Activated CD4-positive, alpha-beta memory T cell treated with anti-CD3 and anti-CD28 coated beads, Interleukin-2, amount 10 ng/mL, durations not matched to agents 7 days and 5 days (primary cell): ENCODE measurements around the gene TIMD4. TPM values are rescaled to one million over a fixed set of nuclear protein-coding genes. Genes with fewer than 3 reads are reported as not detected.
A peak's percentile ranks its signal among the peaks of the same experiment; 100 is the strongest.
"Not testable (repeated sequence)": the region's sequence is repeated elsewhere in the genome, so short reads cannot be mapped to it uniquely, and the experiment has no call there.

Experiments used
- CTCF ChIA-PET: fragments of 350-600 bp; sonication (Branson Sonifier 250); formaldehyde crosslinking; loops from one replicate; lab custom pipeline; 2021; ENCODE audit warnings: antibody characterized with exemption, inconsistent platforms; lab: Charles Lee
- POLR2A ChIA-PET: fragments of 350-600 bp; sonication (Branson Sonifier 250); formaldehyde crosslinking; loops from one replicate; lab custom pipeline; 2021; ENCODE audit warnings: antibody characterized with exemption; lab: Charles Lee
- DNase-seq: peaks from one replicate; pipeline ENCODE4 v3.0.0-alpha.2; 2020
- H3K27ac Mint-ChIP-seq: one replicate; pipeline ENCODE4 v1.8.0; 2021; ENCODE audit warnings: mild to moderate bottlenecking, mixed read lengths
- H3K27me3 Mint-ChIP-seq: one replicate; pipeline ENCODE4 v1.8.0; 2021; ENCODE audit warnings: mixed read lengths
- H3K36me3 Mint-ChIP-seq: one replicate; pipeline ENCODE4 v1.8.0; 2021; ENCODE audit warnings: low read depth, mixed read lengths
- H3K4me1 Mint-ChIP-seq: one replicate; pipeline ENCODE4 v1.8.0; 2021; ENCODE audit warnings: mixed read lengths
- H3K4me3 Mint-ChIP-seq: one replicate; pipeline ENCODE4 v1.8.0; 2021; ENCODE audit warnings: mild to moderate bottlenecking, mixed read lengths
- H3K9me3 Mint-ChIP-seq: one replicate; pipeline ENCODE4 v1.8.0; 2021; ENCODE audit warnings: mixed read lengths
- total RNA-seq, 2 experiments: library from RNA; stranded (reverse); gene quantifications; one replicate each; pipeline ENCODE4 v1.2.3, GENCODE V29; 2021

Gene TIMD4
- 1 to 10 TPM; 2.4 TPM for total RNA-seq

- Mint-ChIP-seq H3K27me3 (no peaks in the 10 kb centered on the region), H3K4me1 (no peaks in the 10 kb centered on the region), H3K27ac (no peak within 1 kb of the TSS), H3K4me3 (no peak within 1 kb of the TSS), H3K36me3 (peaks cover 4% of the 10 kb centered on the region), H3K9me3 (no peaks in the 10 kb centered on the region)
- DNase-seq, result no peak
- CTCF ChIA-PET, result no interaction called here
- POLR2A ChIA-PET, result interaction anchor here (0.8 kb wide), 1 partner anchor 179 kb away, joined by 3 read pairs; the partner anchor contains the start of gene MED7
These were observed at the start of gene TIMD4 for GRCh38 chr5:156963125-156963524. Gene TIMD4, minus strand, starts transcription at chr5:156963226. Its CDS starts 28 bp downstream, at chr5:156963198.

GRCh38 chr5:157006262-157006661, 43.2 kb upstream of the TIMD4 start:
- CTCF ChIA-PET, result interaction anchor here (1.1 kb wide), 1 partner anchor 18 kb away, joined by 3 read pairs; no protein-coding TSS in a partner anchor
- peaks cover 16% of the 10 kb centered on the region for H3K9me3 Mint-ChIP-seq
- no peak for DNase-seq
- peaks cover 11% of the 10 kb centered on the region for H3K4me1 Mint-ChIP-seq
- no peak overlapping the region for H3K4me3 Mint-ChIP-seq
- H3K27me3 Mint-ChIP-seq, result peaks cover 3% of the 10 kb centered on the region
- POLR2A ChIA-PET, result no interaction called here
- H3K27ac Mint-ChIP-seq, result no peak overlapping the region
- H3K36me3 Mint-ChIP-seq, result peaks cover 12% of the 10 kb centered on the region

GRCh38 chr5:157004893-157005551, 42.0 kb upstream of the TIMD4 start:
- no peak for DNase-seq
- Mint-ChIP-seq H3K9me3 (peaks cover 24% of the 10 kb centered on the region), H3K27ac (no peak overlapping the region), H3K36me3 (peaks cover 16% of the 10 kb centered on the region), H3K4me1 (peaks cover 11% of the 10 kb centered on the region), H3K4me3 (no peak overlapping the region), H3K27me3 (peaks cover 7% of the 10 kb centered on the region)
- CTCF ChIA-PET, result no interaction called here
- POLR2A ChIA-PET, result interaction anchor here (0.9 kb wide), 1 partner anchor 53 kb away, joined by 4 read pairs; no protein-coding TSS in a partner anchor

GRCh38 chr5:156991714-156992113, 28.7 kb upstream of the TIMD4 start:
- peaks cover 10% of the 10 kb centered on the region for H3K36me3 Mint-ChIP-seq
- DNase-seq, result no peak
- no peak overlapping the region for H3K4me3 Mint-ChIP-seq
- ChIA-PET CTCF (no interaction called here), POLR2A (no interaction called here)
- no peak overlapping the region for H3K27ac Mint-ChIP-seq
- H3K4me1 Mint-ChIP-seq, result no peaks in the 10 kb centered on the region
- H3K9me3 Mint-ChIP-seq, result peaks cover 15% of the 10 kb centered on the region
- peaks cover 26% of the 10 kb centered on the region for H3K27me3 Mint-ChIP-seq

GRCh38 chr5:156984064-156984463, 21.0 kb upstream of the TIMD4 start:
- no peak for DNase-seq
- ChIA-PET CTCF (no interaction called here), POLR2A (no interaction called here)
- Mint-ChIP-seq H3K36me3 (peaks cover 10% of the 10 kb centered on the region), H3K27ac (no peak overlapping the region), H3K9me3 (peaks cover 15% of the 10 kb centered on the region), H3K27me3 (peaks cover 36% of the 10 kb centered on the region), H3K4me1 (peaks cover 2% of the 10 kb centered on the region), H3K4me3 (no peak overlapping the region)

GRCh38 chr5:156981481-156981880, 18.5 kb upstream of the TIMD4 start:
- Mint-ChIP-seq H3K27me3 (peaks cover 23% of the 10 kb centered on the region), H3K4me1 (peaks cover 2% of the 10 kb centered on the region), H3K36me3 (peaks cover 3% of the 10 kb centered on the region), H3K27ac (no peak overlapping the region), H3K9me3 (peaks cover 2% of the 10 kb centered on the region), H3K4me3 (no peak overlapping the region)
- DNase-seq, result no peak
- CTCF ChIA-PET, result interaction anchor here (0.6 kb wide), 1 partner anchor 700 kb away, joined by 3 read pairs; no protein-coding TSS in a partner anchor
- POLR2A ChIA-PET, result no interaction called here

GRCh38 chr5:156974328-156974727, 11.3 kb upstream of the TIMD4 start:
- peaks cover 3% of the 10 kb centered on the region for H3K9me3 Mint-ChIP-seq
- ChIA-PET POLR2A (no interaction called here), CTCF (no interaction called here)
- H3K4me3 Mint-ChIP-seq, result no peak overlapping the region
- DNase-seq, result no peak
- H3K27me3 Mint-ChIP-seq, result peaks cover 11% of the 10 kb centered on the region
- H3K4me1 Mint-ChIP-seq, result peaks cover 3% of the 10 kb centered on the region
- H3K27ac Mint-ChIP-seq, result no peak overlapping the region
- no peaks in the 10 kb centered on the region for H3K36me3 Mint-ChIP-seq

- DNase-seq, result no peak
- POLR2A ChIA-PET, result no interaction called here
- H3K4me3 Mint-ChIP-seq, result no peak overlapping the region
- peaks cover 6% of the 10 kb centered on the region for H3K27me3 Mint-ChIP-seq
- CTCF ChIA-PET, result no interaction called here
- peaks cover 3% of the 10 kb centered on the region for H3K9me3 Mint-ChIP-seq
- no peaks in the 10 kb centered on the region for H3K36me3 Mint-ChIP-seq
- no peak overlapping the region for H3K27ac Mint-ChIP-seq
- peaks cover 3% of the 10 kb centered on the region for H3K4me1 Mint-ChIP-seq
These were observed 9.0 kb upstream of the TIMD4 start for GRCh38 chr5:156971848-156972525.

GRCh38 chr5:156971415-156971814, 8.4 kb upstream of the TIMD4 start:
- Mint-ChIP-seq H3K4me3 (no peak overlapping the region), H3K27me3 (peaks cover 6% of the 10 kb centered on the region), H3K4me1 (peaks cover 1% of the 10 kb centered on the region), H3K9me3 (peaks cover 3% of the 10 kb centered on the region), H3K27ac (no peak overlapping the region), H3K36me3 (no peaks in the 10 kb centered on the region)
- no peak for DNase-seq
- ChIA-PET POLR2A (no interaction called here), CTCF (no interaction called here)

- H3K4me1 Mint-ChIP-seq, H3K27me3 Mint-ChIP-seq, DNase-seq, H3K9me3 Mint-ChIP-seq, H3K36me3 Mint-ChIP-seq, CTCF ChIA-PET, H3K27ac Mint-ChIP-seq, POLR2A ChIA-PET, H3K4me3 Mint-ChIP-seq: not testable (repeated sequence)
These were observed 4.4 kb upstream of the TIMD4 start for GRCh38 chr5:156967386-156967785.

- no peak for DNase-seq
- H3K9me3 Mint-ChIP-seq, result peaks cover 2% of the 10 kb centered on the region
- H3K36me3 Mint-ChIP-seq, result peaks cover 4% of the 10 kb centered on the region
- peaks cover 2% of the 10 kb centered on the region for H3K27me3 Mint-ChIP-seq
- peaks cover 3% of the 10 kb centered on the region for H3K4me1 Mint-ChIP-seq
- no peak overlapping the region for H3K4me3 Mint-ChIP-seq
- CTCF ChIA-PET, result no interaction called here
- POLR2A ChIA-PET, result no interaction called here
- H3K27ac Mint-ChIP-seq, result no peak overlapping the region
These were observed 6.7 kb downstream of the TIMD4 start for GRCh38 chr5:156956321-156956720.

GRCh38 chr5:156951359-156951758, 11.7 kb downstream of the TIMD4 start:
- H3K27ac Mint-ChIP-seq, result peak overlapping the region; percentile 41
- H3K36me3 Mint-ChIP-seq, result peaks cover 20% of the 10 kb centered on the region
- peaks cover 5% of the 10 kb centered on the region for H3K9me3 Mint-ChIP-seq
- peak; percentile 20 for DNase-seq
- ChIA-PET CTCF (no interaction called here), POLR2A (no interaction called here)
- peaks cover 5% of the 10 kb centered on the region for H3K27me3 Mint-ChIP-seq
- H3K4me3 Mint-ChIP-seq, result no peak overlapping the region
- peaks cover 17% of the 10 kb centered on the region for H3K4me1 Mint-ChIP-seq

GRCh38 chr5:156950716-156951115, 12.3 kb downstream of the TIMD4 start:
- ChIA-PET POLR2A (no interaction called here), CTCF (no interaction called here)
- Mint-ChIP-seq H3K4me1 (peaks cover 17% of the 10 kb centered on the region), H3K27me3 (peaks cover 5% of the 10 kb centered on the region), H3K27ac (no peak overlapping the region), H3K4me3 (no peak overlapping the region), H3K36me3 (peaks cover 20% of the 10 kb centered on the region), H3K9me3 (peaks cover 5% of the 10 kb centered on the region)
- DNase-seq, result no peak
